Hair follicle dermal papilla cell (primary cell): Measurements from ENCODE around the gene RAB8B. TPM values are rescaled to one million over a fixed set of nuclear protein-coding genes. Genes with fewer than 3 reads are reported as not detected.

Experiments
- total RNA-seq: library from RNA; depleted of rRNA; stranded (reverse); fragments of >200 nt; gene quantifications from 2 replicates; pipeline ENCODE4 v1.2.3, GENCODE V29; 2012

The RAB8B gene
- total RNA-seq, result 60.4 and 61.8 TPM in 2 replicates

GRCh38 chr15:63188926-63189871 is at the start of gene RAB8B:
Gene RAB8B (plus strand): TSS chr15:63189606. CDS start chr15:63189625, 19 bp downstream.

GRCh38 chr15:63157118-63157843 is 32.1 kb upstream of the RAB8B start, which contains the start of gene RPS27L:
Gene RPS27L (minus strand): TSS chr15:63157477. CDS start chr15:63157405, 72 bp downstream.

GRCh38 chr15:63277038-63277892 is 87.9 kb downstream of the RAB8B start, which contains the start of gene APH1B:
Gene APH1B (plus strand): TSS chr15:63277605. CDS start chr15:63277624, 19 bp downstream.

Other genes starting within 250 kb of the RAB8B start
- gene TPM1, start 146.9 kb upstream of the RAB8B start, total RNA-seq, result 659 and 760 TPM in 2 replicates
- gene LACTB, start 67.7 kb upstream of the RAB8B start, total RNA-seq, result 17.2 and 22.1 TPM in 2 replicates
- 49.8 and 65.0 TPM in 2 replicates for gene RPS27L, start 32.1 kb upstream of the RAB8B start, total RNA-seq
- 27.7 and 28.2 TPM in 2 replicates for gene APH1B, start 88.0 kb downstream of the RAB8B start, total RNA-seq
- gene CA12, start 192.2 kb downstream of the RAB8B start, total RNA-seq, result 46.1 and 72.9 TPM in 2 replicates